ENCODE results near the gene FAM20C.

FAM20C gene

DNA sequence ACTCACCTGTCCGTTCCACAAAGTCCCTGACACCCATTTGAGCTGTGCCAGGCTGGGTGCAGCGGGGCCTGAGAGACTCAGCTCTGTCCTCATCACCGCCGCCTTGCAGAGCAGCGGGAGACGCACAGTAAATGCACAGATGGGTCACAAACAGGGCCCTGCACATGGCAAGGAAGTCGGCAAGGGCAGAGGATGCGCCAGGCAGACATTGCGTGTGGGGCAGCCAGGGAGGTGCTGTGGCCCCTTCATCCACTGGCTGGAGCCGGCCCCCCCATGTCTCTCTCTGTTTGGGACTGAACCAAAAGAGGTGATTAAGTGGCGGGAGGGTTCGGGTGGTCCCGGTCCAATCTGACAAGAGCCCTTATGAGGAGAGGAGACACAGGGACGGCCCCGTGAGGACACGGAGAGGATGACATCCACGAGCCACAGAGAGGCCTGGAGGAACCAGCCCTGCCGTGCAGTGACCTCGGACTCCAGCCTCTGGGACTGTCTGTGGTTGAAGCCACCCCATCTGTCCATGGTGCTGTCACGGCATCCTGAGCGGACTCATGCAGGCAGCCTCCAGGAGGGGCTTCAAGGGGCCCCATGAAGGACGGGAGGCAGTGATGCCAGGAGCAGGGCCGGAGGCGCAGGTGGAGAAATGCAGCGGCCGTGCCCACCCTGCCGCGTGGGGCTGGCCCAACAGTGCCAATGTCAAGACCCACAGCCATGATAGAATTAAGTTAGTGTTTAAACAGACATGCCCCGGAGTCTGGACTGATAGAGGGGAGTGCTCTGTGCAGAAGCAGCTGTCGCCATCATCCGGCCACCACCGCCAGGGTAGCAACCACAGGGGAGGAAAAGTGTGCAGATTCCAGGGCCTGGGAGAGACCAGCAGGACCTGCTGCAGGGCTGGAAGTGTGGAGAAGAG is 69.2 kb downstream of the FAM20C start:
- no peak for DNase-seq

DNA sequence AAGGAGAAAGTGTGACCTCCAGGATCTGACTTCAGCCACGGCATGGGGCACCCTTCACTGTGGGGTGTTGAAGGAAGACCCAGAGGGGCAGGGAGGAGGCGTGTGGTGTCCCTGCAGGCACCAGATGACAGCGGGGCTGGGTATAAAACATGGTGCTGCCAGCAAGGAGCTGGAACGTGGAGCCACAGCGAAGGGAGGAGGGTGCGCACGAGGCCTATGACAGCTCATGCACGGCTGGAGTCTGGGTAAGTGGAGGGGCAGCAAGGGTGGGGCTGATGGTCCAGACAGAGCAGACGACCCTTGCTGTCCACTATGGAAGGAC is 69.8 kb downstream of the FAM20C start:
- DNase-seq: no peak

DNA sequence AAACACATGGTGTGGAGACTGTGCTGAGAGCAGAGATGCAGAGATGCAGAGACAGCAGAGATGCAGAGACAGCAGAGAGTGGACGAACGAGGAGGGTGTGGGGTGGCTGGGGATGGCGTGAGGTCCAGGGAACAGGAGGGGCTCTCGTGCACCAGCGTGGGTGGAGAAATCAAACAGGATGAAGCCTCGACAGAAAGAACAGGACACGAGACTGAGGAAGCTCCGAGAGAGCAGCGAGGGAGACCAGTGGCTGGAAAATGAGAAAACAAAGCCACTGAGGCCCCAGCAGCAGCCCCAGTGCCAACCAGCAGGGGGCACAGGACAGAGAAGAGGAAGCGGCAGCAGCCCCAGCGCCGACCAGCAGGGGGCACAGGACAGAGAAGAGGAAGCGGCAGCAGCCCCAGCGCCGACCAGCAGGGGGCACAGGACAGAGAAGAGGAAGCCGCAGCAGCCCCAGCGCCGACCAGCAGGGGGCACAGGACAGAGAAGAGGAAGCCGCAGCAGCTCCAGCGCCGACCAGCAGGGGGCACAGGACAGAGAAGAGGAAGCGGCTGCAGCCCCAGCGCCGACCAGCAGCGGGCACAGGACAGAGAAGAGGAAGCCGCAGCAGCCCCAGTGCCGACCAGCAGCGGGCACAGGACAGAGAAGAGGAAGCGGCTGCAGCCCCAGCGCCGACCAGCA is 70.4 kb downstream of the FAM20C start:
- peak; percentile 41 to 47 for DNase-seq

DNA sequence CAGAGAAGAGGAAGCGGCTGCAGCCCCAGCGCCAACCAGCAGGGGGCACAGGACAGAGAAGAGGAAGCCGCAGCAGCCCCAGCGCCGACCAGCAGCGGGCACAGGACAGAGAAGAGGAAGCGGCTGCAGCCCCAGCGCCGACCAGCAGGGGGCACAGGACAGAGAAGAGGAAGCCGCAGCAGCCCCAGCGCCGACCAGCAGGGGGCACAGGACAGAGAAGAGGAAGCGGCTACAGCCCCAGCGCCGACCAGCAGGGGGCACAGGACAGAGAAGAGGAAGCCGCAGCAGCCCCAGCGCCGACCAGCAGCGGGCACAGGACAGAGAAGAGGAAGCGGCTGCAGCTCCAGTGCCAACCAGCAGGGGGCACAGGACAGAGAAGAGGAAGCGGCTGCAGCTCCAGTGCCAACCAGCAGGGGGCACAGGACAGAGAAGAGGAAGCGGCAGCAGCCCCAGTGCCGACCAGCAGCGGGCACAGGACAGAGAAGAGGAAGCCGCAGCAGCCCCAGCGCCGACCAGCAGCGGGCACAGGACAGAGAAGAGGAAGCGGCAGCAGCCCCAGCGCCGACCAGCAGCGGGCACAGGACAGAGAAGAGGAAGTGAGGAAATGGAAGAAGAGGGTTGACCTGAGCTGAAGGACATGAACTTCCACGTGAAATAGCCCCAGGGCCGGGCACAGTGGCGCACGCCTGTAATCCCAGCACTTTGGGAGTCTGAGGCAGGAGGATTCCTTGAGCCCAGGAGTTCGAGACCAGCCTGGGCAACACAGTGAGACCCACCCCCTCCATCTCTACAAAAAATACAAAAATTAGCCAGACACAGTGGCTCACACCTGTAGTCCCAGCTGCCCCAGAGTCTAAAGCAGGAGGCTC is 71.3 kb downstream of the FAM20C start:
- peak; percentile 30 to 68 for DNase-seq

DNA sequence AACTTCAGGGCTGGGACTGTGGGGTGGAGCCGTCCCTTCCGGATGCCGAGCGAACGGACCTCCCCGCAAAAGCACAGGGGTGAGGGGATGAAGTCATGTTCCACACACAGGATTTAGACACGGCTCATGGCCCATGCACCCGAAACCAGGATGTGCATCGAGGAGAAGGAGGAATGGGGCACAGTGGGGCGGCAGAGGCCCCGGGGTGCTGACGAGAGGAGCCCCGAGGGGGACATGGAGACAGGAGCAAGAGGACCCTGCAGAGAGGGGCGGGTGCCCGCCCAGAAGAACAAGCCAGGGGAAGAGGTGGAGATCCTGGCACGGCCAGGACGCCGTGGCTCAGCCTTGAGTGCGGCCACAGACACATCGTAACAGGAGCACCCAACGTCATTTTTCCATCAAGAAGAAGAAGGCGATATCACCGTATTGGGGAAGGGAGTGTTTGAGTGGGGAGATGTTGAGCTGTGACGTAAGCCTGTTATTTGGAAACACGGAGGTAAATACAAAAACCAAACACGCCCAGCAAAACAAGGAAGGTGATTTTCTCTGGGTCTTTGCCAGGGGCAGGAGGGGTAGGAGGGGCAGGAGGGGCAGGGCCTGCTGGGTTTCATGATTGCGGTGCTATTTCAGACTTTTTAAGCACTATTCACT is 72.3 kb downstream of the FAM20C start:
- DNase-seq: no peak

DNA sequence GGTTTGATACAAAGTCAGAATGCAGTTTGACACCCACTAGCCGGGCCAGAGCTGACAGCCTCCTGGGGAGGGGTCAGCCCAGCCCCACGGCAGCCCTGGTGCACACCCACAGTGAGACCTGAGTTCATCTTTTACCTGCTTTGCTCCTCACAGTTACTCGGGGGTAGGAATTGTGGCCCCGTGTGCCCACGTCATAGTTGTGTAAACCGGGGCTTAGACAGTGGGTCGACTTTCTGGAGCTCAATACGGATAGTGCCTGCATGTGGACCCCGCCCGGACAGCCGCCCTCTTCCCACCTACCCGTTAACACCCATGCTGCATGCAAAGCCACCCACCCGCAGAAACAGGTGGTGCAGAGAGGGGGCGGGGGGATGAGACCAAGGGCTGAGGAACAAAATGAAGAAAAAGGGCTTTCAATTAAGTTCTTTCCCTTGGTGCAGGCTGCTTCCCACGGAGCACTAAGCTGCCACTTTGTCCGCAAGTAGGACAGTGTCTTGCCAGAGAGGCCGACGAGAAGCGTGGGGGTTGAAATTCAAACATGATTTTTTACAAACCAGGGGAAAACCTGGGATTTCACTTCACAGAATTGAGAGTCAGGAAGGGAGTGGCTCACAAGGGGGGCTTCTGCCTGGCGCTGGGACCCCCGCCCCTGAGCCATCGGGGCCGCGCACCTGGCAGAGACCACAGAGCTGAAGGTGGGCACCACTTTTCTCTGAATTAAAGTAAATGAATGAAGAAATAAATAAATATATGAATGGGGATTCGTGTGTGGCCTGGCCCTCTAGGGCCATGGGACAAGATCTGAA is 73.0 kb downstream of the FAM20C start:
- no peak for DNase-seq

DNA sequence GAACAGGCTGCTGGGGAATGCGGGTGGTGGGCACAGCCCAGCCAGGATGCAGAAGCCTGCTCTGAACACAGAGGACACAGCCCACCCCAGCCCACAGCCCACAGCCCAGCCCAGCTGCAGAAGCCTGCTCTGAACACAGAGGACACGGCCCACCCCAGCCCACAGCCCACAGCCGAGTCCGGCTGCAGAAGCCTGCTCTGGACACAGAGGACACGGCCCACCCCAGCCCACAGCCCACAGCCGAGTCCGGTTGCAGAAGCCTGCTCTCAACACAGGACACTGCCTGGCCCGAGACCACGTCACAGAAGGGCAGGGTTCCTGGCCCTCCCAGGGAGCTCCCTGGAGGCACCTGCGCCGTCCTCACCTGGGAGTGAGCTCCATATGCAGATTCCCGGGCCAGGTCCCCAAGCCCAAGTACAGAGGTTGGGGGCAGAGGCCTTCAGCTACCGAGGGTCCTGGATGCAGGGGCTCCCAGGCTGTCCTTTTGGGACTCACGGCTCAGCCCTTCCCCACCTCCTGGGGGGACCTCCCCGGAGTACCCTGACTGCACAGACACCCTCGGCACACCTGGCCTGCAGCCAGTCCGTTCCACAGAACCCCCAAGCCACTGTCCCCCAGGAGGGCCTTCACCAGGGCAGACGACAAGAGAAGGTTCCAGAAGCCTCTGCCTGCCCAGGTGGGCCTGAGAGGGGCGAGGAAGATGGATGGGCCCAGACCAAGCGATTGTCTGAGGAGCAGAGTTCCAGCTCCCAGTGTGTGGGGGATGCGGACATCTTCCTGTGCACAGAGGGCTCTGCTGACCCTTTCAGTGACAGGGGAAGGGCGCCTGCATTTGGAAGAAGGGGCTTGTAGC is 73.9 kb downstream of the FAM20C start:
- DNase-seq: no peak

DNA sequence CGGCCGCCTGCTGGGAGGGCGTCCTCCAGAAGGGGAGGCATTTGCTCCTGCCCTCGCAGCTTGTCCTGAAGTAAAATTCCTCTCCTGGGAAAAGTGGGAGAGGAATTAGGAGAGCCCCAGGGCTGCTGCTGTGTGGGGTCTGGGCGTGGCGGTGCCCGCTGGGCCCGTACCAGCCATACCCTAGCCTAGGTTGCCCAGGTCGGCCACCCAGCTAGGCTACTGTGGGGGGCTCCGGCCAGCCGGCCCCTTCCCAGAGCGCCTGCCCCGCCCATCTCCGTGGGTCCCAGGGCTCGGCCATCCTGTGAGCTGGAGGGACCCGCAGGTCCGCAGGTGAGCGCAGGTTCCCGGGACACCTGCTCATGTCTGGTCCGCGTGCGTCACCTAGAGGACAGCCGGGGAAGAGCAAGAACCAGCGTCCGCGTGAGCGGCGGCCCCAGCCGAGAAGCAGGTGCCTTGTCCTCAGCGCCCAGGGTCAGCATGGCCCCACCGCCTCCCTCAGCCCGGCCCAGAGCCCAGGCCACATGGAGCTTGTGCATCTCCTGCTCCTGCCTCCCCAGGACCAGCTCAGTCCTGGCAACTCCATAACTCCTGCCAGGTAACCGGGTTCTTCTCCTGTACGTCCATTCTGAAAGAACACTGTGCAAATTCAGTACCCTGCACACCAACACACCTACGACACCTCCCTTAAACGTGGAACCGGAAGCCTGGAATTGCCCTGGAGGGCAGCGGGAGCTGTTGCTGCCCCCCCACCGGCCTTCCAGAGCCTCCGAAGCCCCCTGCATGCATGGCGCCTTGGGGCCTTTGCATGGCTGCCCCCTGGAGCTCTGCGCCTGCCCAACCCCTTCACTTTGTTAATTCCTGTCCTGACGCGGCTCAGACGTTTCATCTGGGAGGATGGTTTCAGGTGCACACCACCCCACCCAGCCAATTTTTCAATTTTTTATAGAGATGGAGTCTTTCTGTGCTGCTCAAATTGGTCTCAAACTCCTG is 74.8 kb downstream of the FAM20C start:
- no peak for DNase-seq

DNA sequence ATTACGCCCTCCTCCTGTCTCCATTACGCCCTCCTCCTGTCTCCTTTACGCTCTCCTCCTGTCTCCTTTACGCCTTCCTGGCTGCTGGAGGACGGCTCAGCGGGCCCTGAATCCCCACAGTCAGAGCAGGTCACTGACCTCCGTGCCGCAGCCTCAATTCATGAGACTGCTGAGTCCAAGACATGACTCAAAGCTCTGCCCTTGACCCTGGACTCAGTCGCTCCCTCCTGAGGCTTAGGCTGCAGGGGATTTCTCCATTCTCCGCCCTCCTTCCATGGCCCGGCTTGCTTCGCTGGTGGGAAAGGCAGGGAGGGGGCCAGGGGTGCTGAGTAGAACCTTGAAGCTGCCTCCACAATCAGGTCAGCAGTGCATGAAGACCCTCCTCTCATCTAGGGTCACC is 76.6 kb downstream of the FAM20C start:
- no peak for DNase-seq

DNA sequence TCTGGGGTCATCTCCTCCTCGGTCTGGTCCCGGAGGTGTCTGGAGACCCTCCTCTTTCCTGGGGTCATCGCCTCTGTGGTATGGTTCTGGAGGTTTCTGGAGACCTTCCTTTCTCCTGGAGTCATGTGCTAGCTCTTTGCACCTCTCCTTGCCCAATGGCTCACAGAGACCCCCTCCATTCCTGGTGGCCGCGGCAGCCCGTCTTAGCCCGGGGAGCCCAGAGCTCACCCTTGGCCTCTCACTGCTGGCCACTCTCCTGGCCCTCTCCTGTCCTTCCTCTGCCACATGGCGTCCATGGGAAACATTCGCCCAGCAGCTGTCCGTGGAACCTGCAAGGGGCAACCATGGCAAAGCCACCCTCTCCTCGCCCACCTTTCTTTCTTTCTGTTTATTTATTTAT is 77.3 kb downstream of the FAM20C start:
- DNase-seq: no peak

DNA sequence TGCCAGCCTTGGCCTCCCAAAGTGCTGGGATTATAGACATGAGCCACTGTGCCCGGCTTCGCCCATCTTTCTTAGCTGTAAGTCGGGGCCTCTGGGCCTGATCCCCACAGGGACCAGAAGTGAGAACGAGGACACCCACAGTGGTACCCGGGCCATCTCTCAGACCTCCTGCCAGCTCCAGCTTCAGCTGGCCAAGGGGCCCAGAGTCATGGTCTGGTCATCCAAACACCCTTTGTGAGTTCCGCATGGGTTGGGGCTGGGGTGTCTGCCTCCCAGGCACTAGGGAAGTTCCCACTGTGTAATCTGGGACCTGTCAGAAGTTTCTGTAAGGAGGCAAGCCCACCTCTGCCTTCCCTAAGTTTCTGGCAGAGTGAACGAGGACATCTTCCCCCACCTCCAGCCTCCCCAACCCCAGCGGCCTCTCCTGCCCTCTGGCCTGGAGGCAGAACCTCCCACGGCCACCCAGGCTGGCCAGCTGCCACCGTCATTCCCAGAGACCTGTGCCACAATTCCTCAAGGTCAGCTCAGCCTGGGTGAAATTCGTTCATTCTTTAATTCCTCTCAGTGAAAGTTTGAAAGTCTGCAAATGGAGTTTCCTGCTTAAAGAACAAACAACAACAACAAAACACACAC is 78.1 kb downstream of the FAM20C start:
- DNase-seq: no peak

DNA sequence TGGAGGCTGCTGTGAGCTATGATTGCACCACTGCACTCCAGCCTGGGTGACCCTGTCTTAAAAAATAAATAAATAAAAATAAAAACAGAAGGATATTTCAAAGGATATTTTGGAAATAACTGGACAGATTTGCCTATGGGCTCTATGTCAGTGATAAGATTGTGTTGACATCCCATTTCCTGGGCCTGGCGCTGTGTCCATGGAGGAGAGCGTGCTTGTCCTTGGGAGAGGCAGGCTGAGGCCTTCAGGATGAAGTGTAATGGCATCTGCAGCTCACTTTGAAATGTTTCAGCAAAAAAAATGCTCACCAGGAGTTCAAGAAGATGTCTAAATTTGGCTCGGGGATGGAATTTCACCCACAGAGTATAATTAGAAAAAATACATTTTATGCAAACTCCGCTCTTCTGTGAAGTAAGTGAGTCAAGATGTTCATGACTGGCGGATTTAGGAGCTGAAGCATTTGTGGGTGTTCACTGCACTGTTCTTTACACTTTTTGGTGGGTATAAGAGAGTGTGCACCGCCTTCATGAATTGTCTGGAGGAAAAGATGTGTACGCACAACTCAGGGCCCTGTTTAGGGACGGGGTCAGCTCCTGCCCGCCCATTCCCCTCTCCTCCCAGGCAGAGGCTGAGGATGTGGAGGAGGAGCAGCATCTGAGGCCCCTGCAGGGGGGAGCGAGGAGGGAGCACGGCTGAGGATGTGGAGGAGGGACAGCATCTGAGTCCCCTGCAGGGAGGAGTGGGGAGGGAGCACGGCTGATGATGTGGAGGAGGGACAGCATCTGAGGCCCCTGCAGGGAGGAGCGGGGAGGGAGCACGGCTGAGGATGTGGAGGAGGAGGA is 79.1 kb downstream of the FAM20C start:
- DNase-seq: no peak

DNA sequence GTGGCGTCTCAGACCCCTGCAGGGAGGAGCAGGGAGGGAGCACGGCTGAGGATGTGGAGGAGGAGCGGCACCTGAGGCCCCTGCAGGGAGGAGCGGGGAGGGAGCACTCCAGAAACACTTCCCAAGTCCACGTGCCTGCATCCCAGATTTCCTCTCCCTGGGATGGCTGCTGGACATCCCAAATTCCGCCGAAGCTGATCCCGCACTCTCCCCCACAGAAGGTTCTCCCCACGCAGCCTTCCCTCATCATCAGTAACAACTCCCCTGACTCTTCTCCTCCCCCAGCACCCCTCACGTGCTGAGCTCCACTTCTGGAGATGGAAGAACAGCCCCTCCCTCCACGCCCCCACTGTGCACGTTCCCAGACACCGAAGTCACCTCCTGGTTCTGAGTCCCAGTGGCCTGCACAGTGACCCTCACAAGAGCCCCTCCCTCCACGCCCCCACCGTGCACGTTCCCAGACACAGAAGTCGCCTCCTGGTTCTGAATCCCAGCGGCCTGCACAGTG is 79.8 kb downstream of the FAM20C start:
- no peak for DNase-seq

DNA sequence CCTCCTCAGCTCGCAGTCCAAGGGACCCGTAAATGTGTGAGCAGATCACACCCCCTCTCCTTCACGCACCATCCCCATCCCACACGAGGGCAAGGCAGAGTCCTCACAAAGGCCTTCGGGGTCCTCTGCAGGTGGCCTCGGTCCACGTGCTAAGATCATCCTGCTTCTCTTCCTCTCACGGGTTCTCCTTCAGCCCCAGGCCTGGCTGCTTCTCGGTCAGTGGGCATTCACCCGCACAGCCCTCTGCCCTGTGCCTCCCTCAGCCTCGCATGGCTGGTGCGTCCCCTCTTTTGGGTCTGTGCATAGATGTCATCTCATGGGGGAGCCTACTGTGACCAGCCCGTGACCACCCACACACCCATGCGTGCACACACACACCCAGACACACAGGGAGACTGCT is 80.3 kb downstream of the FAM20C start:
- DNase-seq: no peak

DNA sequence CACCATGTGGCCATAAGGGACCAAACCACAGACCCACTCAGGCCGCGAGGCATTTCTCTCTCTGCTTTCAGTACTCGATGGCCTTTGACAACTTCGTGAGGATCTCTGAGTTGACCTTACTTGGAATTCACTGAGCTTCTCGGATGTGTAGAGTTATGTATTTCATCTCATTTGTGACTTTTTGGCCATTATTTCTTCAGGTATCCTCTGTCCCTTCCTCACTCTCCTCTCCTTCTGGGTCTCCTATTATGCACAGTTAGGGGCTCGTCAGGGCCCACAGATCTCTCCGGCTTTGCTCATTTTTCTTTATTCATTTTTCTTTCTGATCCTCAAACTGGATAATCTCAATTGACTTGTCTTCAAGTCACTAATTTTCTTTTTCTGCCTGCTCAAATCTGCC is 81.0 kb downstream of the FAM20C start:
- DNase-seq: no peak

DNA sequence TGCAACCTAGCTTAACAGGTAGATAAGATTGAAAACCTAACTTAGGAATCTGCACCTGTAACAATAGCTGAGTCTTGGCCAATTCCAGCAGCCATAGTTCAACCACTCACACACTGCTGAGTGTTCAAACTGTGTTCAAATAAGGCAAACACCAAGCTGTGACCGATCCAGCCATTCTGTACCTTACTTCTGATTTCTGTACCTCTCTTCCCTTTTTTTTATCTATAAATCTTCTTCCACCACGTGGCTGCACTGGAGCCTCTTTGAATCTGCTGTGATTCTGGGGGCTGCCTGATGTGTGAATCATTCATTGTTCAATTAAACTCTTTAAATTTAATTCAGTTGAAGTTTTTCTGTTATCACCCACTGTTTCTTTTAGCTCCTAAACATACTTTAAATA is 81.9 kb downstream of the FAM20C start:
- DNase-seq: no peak

DNA sequence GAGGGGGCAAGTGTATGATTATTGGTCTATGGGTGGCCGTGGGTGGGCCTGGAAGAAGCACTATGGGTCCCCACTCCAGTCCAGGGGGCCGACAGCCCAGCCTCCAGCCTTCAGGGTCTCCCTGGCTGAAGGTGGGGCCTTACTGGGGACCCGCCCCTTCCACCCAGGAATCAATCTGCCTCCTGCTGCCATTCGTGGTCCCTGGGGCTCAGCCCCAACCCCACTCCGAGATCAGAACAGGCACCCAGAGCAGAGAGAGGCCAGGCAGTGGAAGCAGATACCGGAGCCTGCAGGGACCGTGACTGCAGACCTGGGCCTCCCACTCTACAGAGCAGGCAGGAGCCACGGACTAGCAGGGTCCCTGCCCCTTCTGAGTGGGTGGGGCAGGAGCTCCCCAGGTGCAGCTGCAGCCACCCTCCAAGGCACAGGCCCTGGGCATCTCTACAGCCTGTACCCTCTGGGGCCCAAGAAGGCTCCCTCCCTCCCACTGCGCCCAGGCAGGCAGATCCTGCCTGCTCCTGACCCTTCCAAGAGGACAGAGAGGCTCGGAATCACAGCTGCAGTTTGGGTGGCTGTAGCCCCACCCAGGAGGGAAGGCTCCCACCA is 84.0 kb downstream of the FAM20C start:
- DNase-seq: no peak

DNA sequence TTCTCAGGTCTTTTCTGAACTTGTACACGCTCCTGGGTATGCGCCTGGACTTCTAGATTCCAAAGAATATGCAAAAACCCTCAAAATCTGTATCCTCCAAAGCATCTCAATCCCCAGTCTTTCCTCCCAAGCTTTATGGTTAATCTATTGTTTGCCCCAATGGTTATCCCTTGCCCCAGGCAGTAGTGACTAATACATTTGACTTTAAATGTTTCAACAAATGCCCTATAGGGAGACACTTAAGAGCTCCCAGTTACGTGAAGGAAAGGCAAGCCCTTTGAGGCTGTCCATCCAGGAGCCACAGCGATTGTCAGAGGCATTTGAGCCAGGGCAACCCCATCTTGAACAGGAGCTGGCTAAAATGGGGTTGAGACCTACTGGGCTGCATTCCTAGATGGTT is 84.9 kb downstream of the FAM20C start:
- no peak for DNase-seq
